ENCODE measurements around the gene PLG.

- no peak for TF ChIP-seq POLR2A (IDR thresholded peaks at IDR 0.05)
- TF ChIP-seq CTCF (IDR thresholded peaks at IDR 0.05): no peak
- TF ChIP-seq POLR2AphosphoS5 (IDR thresholded peaks at IDR 0.05): no peak
These were observed 35.9 kb downstream of the PLG start for GRCh38 chr6:160737934-160738333.
